NOMO-1 (cell line): Measurements from ENCODE around the gene PHKG1.
"Not testable (repeated sequence)": the region's sequence is repeated elsewhere in the genome, so short reads cannot be mapped to it uniquely, and the experiment has no call there.

Experiments used
- DNase-seq, 2 experiments: peaks; one replicate each; lab custom pipeline; 2025; ENCODE audit not compliant: unreplicated experiment in 2 of 2; lab: John Stamatoyannopoulos, UW

PHKG1 gene

DNA sequence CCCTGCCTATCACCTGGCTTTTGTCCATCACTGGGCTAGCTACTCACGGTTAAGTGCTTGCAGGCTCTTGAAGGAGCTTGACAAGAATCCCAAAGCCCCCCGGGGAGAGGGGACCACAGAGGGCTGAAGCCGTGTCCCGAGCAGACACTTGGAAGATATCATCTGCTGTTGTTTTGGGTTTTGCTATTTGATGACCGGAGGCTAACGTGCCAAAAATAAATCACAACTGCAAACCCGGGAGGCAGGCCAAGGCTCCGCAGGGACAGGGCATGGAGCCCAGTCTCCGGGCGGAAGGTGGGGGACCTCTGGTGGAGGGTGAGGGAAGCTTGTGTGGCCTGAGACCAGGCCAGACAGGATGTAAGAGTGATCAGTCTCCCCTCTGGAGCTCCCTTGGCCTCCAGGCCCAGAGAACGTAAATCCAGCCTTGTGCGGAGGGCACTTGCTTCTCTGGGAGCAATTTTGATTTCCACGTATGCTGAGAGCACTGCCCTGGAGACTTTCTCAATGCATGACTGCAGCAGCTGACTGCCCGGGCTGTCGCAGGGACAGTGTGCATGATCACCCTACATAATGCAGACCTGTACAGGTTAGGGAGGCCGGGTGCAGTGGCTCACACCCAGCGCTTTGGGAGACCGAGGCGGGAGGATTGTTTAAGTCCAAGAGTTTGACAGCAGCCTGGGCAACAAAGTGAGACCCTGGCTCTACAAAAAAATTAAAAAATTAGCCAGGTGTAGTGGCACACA is at the start of gene PHKG1:
Gene PHKG1 (minus strand): TSS at position 164 of the 743 bp plus-strand sequence. CDS start 4,011 bp downstream, outside the sequence.
- no peak for DNase-seq

GRCh38 chr7:56131062-56131461 is 38.3 kb upstream of the PHKG1 start:
- not testable (repeated sequence) for DNase-seq

GRCh38 chr7:56127241-56127975 is 34.7 kb upstream of the PHKG1 start:
- no peak for DNase-seq

DNA sequence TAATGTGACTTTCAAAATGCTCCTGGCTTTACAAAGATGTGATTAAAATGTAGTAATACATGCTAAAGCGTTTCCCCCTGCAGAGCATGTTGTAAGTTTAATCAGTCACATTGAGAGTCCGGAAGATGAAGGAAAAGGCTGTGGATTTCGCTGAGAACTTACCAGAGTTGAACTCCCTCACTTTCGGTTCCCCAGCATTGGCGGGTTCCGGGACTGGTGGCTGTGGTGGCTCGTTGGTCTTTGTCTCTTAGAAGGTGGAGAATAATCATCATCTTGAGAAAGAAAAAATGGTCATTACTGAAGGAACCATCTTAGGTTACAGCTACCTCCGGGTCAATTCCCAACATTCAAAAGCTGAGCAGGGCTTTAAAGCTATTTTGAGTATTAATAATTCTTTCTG is 33.1 kb upstream of the PHKG1 start:
- peak; percentile 34 to 69 for DNase-seq

DNA sequence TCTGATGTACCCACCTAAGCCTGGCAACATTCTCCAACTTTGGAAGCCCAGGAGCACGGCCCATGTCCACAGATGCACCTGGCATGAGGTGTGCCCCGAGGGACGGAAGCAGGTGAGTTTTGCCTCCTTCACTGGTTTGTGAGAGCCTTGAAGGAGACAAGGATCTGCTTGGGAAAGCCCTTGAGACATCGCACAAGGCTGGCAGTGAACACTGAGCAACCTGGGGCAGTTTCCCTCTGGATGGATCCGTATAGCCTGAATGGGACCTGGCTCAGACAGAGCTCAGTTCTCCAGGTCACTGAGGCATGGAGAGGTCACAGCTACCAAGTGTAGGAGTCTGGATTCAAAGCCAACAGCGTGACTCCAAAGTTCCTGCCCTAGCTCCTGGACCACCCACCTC is 32.2 kb upstream of the PHKG1 start:
- no peak for DNase-seq

DNA sequence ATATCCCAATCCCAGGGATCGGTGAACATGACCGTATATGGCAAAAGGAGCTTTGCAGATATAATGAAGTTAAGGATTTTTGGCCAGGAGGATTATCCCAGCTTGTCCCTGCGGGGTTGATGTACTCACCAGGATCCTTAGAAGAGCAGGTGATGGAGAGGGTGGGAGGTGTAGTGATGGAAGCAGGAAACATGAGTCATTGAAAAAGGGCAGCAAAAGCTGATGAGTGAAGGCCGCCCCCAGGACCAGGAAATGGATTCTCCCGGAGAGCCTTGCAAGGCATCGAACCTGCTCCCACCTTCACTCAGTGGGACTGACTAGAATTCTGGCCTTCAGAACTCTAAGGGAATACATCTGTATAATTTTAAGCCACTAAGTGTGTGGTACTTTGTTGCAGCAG is 28.7 kb upstream of the PHKG1 start:
- DNase-seq = no peak

GRCh38 chr7:56115852-56116538 is 23.2 kb upstream of the PHKG1 start, which contains the start of gene NUPR2:
TSS of gene NUPR2 (minus strand) at chr7:56116417. CDS start at chr7:56116314, 103 bp downstream.
- DNase-seq = no peak

GRCh38 chr7:56112244-56112643 is 19.5 kb upstream of the PHKG1 start:
- not testable (repeated sequence) for DNase-seq

DNA sequence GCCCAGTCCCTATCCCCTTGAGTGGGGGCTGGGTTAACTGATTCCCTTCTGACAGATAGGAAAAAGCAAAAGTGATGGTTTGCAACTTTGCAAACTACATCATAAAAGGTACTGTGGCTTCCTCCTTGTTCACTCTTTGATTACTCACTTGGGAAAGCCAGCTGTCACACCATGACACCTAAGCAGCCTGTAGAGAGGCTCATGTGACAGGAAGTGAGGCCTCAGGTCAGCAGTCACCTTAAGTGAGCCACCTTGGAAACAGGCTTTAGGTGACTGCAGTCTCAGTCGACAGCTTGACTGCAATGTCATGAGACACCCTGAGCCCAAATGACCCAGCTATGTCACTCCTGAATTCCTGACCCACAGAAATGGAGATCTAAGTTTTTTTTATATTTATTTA is 17.9 kb upstream of the PHKG1 start:
- no peak for DNase-seq

- DNase-seq = no peak
Measured at GRCh38 chr7:56107954-56108258, 15.2 kb upstream of the PHKG1 start.

GRCh38 chr7:56106108-56107073 is 13.6 kb upstream of the PHKG1 start, which contains the start of gene CHCHD2:
TSS of gene CHCHD2 (minus strand) at chr7:56106476. CDS start at chr7:56106413, 63 bp downstream.
- peak; percentile 97 to 98 for DNase-seq

GRCh38 chr7:56105508-56105907 is 12.8 kb upstream of the PHKG1 start:
- peak in 1 of 2 experiments; percentile 33 for DNase-seq

DNA sequence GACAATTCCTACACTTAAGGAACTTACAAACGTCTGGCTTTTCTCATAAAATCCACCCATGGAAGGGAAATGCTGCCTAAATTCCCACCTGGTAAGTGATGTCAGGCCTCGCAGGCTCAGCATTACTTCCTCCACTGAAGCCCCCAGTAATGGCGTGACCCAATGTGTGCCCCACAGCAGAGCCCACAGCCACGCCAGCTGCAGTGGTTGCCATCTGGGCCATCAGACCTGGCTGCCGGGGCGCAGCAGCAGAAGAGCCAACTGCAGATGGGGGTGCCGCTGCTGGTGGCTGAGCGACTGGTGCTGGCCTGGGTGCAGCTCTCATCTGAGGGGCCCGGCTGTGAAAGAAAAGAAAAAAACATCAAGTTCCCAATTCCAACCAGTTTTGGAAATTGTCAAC is 11.4 kb upstream of the PHKG1 start:
- DNase-seq = not testable (repeated sequence)

DNA sequence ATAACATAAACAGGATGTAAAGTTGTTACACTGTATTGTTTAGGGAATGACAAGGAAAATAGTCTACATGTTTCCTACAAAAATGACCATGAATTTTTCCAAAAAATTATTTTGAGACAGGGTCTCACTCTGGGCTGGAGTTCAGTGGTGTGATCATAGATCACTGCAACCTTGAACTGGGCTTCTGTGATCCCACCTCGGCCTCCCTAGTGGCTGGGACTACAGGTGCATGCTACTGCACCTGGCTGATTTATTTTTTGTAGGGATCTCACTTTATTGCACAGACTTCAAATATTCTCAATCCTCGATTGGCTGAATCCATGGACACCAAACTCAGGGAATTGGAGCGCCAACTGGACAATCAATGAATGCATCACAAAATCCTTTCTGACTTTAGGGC is 6.9 kb upstream of the PHKG1 start:
- no peak for DNase-seq

DNA sequence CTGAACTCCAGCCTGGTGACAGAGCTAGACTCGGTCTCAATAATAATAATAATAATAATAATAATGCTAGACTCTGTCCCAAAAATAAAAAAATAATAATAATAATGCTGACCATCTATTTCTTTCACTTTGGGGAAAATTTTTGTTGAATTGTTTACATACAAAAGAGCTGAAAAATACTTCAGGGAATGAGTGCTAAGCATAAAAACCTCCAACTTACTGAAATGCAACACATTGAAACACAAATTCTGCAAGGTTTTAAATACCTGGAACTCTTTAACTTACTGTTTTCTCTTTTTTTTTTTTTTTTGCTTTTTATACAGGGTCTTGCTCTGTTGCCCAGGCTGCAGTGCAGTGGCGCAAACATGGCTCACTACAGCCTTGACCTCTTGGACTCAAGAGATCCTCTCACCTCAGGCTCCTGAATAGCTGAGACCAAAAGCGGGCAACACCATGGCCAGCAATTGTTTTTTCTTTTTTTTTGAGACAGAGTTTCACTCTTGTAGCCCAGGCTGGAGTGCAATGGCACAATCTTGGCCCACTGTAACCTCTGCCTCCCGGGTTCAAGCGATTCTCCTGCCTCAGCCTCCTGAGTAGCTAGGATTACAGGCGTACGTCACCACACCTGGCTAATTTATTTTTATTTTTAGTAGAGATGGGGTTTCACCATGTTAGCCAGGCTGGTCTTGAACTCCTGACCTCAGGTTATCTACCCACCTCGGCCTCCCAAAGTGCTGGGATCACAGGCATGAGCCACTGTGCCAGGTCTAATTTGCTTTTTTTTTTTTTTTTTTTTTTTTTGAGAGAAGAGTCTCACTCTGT is 5.6 kb upstream of the PHKG1 start:
- not testable (repeated sequence) for DNase-seq

DNA sequence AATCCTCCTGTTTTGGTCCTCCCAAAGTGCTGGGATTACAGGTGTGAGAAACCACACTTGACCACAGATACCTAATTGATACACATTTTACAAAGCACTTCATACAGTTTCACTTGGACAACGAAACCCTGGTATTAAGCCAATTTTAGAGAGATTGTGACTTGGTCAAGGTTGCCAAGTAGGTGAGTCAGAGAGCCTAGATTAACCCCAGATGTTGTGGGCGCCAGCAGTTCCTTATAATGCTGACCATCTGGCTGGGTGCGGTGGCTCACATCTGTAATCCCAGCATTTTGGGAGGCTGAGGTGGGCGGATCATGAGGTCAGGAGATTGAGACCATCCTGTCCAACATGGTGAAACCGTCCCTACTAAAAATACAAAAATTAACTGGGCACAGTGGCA is 4.9 kb upstream of the PHKG1 start:
- no peak for DNase-seq

- DNase-seq = not testable (repeated sequence)
Measured at GRCh38 chr7:56092388-56092787, 364 bp downstream of the PHKG1 start.

GRCh38 chr7:56091591-56091990 is 1.2 kb downstream of the PHKG1 start:
- DNase-seq = no peak

GRCh38 chr7:56087445-56087844 is 5.3 kb downstream of the PHKG1 start:
- DNase-seq = no peak
